ENCODE results near the gene NFKB2.
A peak's percentile ranks its signal among the peaks of the same experiment; 100 is the strongest.

Gene NFKB2

GRCh38 chr10:102424916-102425315, 29.4 kb downstream of the NFKB2 start:
- no peak for DNase-seq

- no peak for DNase-seq
Measured at GRCh38 chr10:102425444-102425843, 29.9 kb downstream of the NFKB2 start.

GRCh38 chr10:102426803-102427287, 31.3 kb downstream of the NFKB2 start:
- no peak for DNase-seq

GRCh38 chr10:102429468-102429867, 34.0 kb downstream of the NFKB2 start:
- DNase-seq, result no peak

- no peak for DNase-seq
Measured at GRCh38 chr10:102431452-102432124, 36.1 kb downstream of the NFKB2 start.

GRCh38 chr10:102432162-102432950, 36.9 kb downstream of the NFKB2 start, which contains the start of gene CUEDC2:
Gene CUEDC2 (minus strand): TSS chr10:102432574. CDS start chr10:102425188, 7,386 bp downstream.
- DNase-seq, result peak; percentile 94

GRCh38 chr10:102433619-102434046, 38.1 kb downstream of the NFKB2 start:
- no peak for DNase-seq

GRCh38 chr10:102434394-102435132, 39.1 kb downstream of the NFKB2 start:
- no peak for DNase-seq

- no peak for DNase-seq
Measured at GRCh38 chr10:102435133-102435497, 39.6 kb downstream of the NFKB2 start.

- no peak for DNase-seq
Measured at GRCh38 chr10:102435529-102436233, 40.2 kb downstream of the NFKB2 start.

- no peak for DNase-seq
Measured at GRCh38 chr10:102436312-102436711, 40.8 kb downstream of the NFKB2 start.

GRCh38 chr10:102437515-102437914, 42.0 kb downstream of the NFKB2 start:
- no peak for DNase-seq

GRCh38 chr10:102438374-102438773, 42.9 kb downstream of the NFKB2 start:
- no peak for DNase-seq

GRCh38 chr10:102444851-102445250, 49.3 kb downstream of the NFKB2 start:
- DNase-seq, result no peak

GRCh38 chr10:102449321-102450123, 54.0 kb downstream of the NFKB2 start:
- no peak for DNase-seq

- DNase-seq, result no peak
Measured at GRCh38 chr10:102450124-102450373, 54.5 kb downstream of the NFKB2 start.

GRCh38 chr10:102450374-102451104, 55.0 kb downstream of the NFKB2 start:
- DNase-seq, result no peak

- no peak for DNase-seq
Measured at GRCh38 chr10:102451105-102451969, 55.8 kb downstream of the NFKB2 start, which contains the start of gene C10orf95. Gene C10orf95 (minus strand): TSS chr10:102451543. CDS start chr10:102451093, 450 bp downstream.
